ENCODE measurements around the gene DISP3.

DNA sequence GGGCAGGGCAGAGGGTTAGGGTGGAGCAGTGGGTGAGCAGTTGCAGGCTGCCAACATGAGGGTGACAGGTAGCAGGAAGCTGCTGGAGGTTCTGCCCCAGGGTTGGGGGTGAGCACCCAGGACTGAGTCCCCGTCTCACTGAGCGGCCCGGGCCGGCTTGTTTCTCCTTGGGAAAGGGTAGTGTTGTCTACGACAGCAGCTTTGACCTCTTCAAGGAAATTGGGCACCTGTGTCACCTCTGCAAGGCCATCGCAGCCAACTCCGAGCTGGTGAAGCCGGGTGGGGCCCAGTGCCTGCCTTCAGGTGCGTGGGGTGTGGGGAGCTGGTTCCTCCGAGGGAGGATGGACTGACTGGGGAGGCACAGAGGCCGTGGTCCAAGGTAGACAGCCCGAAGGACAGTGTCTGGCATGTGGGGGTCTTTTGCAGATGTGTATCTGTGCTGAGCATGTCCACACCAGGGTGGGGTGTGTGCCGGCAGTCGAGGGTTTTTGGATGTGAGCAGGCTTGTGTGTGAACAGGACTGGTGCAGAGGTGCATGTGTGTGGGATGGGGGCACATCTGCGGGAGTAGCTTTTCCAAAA, 51.9 kb downstream of the DISP3 start:
- TF ChIP-seq, protein P1, sequence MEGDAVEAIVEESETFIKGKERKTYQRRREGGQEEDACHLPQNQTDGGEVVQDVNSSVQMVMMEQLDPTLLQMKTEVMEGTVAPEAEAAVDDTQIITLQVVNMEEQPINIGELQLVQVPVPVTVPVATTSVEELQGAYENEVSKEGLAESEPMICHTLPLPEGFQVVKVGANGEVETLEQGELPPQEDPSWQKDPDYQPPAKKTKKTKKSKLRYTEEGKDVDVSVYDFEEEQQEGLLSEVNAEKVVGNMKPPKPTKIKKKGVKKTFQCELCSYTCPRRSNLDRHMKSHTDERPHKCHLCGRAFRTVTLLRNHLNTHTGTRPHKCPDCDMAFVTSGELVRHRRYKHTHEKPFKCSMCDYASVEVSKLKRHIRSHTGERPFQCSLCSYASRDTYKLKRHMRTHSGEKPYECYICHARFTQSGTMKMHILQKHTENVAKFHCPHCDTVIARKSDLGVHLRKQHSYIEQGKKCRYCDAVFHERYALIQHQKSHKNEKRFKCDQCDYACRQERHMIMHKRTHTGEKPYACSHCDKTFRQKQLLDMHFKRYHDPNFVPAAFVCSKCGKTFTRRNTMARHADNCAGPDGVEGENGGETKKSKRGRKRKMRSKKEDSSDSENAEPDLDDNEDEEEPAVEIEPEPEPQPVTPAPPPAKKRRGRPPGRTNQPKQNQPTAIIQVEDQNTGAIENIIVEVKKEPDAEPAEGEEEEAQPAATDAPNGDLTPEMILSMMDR (IDR thresholded peaks at IDR 0.05), result no peak
- TF ChIP-seq POLR2A (IDR thresholded peaks at IDR 0.05), result no peak
